ENCODE data around the gene ZC3H13. TPM values are rescaled to one million over a fixed set of nuclear protein-coding genes. Genes with fewer than 3 reads are reported as not detected.

The ZC3H13 gene
- total RNA-seq, 1 donor from 2014 or later = 48.4 TPM

DNA sequence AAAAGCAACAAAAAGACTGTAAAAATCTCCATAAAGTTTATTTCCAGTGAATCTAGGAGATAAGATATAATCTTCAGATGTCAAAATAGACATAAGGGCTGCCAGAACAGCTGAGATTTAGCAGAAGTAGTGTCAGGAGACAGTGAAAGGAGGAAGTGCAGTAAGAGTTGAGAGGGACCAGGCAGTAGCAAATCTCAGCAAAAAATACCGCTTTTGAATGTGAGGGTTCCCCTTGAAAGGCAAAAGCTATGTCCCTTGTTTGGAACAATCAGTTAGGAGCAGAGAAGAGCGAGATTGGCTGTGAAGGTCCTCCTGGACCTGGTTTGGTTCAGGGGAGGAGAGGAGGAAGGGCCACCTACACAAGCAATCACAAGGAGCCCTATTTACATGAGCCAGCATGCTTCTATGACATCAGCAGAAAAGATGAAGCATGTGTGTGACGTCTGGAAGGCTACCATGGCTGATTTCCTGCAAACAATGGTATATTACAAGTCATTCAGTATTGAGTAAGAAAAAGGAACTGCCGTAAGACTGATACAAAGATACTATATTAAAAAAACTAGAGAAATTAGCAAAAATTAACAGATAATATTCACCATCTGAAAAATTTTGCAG is 102.1 kb downstream of the ZC3H13 start:
- intact Hi-C loops (cut with DNase I) = no loop called here
- DNase-seq (ENCODE audit: low spot score) = no peak

DNA sequence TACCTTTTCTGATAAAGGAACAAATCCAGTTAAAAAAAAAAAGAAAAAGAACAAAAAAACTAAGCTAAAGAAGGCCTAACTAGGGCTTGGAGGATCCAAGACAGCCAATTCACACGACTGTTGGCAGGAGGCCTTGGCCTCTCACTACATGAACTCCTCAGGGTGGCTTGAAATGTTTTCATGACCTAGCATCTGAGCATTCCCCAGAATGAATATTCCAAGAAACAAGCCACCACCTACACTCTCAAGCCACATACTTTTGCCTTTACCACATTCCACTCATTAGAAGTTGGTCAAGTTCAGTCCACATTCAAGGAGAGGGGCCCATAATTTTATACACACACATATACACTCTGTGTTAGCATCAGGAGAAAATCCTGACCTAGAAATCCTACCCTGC is 103.4 kb downstream of the ZC3H13 start:
- DNase-seq (ENCODE audit: low spot score) = no peak
- intact Hi-C loops (cut with DNase I) = no loop called here

DNA sequence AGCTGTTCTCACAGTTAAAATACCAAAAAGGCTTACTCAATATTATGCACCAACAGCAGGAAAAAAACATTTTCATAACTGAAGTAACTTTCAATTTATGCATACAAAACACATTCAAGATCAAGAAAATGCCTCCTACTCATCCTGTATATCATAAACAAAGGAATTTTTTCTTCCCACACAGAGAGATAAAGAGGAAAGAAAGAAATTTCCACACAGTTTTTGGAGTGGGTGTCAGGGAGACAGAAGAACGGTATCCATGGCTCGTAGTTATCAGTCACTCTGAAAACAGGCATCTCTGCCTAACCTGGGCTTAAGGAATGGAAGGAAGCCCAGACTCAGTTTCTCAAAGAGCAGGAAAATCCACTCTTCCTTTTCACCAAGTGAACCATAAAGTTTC is 108.6 kb downstream of the ZC3H13 start:
- intact Hi-C loops (cut with DNase I) = no loop called here
- DNase-seq (ENCODE audit: low spot score) = no peak

DNA sequence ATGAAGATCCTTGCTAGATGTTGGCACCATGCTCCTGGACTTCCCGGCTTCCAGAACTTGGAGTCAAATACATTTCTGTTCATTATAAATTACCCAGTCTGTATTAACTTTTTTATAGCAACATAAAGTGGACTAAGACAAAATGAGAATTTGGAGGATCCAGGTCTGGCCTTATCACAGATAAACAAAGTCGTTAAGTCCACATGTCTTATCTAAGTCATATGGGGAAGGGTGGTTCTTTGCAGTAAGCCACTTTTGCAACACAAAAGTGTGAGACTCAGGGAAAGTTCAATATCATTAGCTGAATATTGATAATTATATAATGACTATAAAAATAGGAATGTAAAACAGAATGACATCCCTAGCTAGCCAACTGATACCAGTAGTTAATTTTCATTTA is 109.4 kb downstream of the ZC3H13 start:
- intact Hi-C loops (cut with DNase I) = no loop called here
- no peak for DNase-seq (ENCODE audit: low spot score)

DNA sequence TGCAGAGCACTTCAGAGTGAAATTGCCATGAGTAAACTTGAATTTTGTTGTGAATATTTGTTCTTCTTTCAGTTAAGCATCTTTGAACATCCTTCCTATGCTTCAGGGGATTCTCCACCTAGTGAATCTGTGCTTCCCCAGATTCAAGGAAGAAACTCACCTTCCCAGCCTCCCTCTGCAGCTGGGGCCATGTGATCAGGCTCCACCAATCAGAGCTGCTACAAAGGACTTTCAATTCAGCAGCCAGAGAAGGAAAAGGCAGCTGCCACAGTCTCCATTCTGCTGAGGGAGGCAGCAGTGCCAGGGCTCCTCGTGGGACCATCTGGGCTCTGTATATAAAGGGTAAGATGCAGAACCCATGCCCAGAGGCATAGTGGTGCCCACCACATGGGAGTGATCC is 111.3 kb downstream of the ZC3H13 start:
- intact Hi-C loops (cut with DNase I) = no loop called here
- no peak for DNase-seq (ENCODE audit: low spot score)

DNA sequence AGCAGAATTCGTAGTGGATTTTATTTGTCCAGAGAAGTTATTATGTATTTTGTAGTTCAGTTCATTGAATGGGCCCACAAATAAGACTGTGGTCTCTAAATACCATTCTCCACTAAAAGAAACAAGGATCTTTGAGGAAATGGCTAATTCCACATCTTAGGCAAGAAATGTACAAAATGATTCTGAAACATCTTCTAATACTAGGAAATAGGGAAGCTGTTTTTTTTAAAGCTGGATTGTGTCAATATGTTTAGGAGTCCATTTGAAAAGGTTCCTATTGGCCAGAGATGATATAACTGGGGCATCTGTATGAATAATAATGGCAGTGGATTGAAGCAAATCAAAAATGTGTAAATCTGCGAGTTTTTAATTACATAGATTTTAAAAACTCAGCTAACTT is 112.5 kb downstream of the ZC3H13 start:
- intact Hi-C loops (cut with DNase I) = no loop called here
- no peak for DNase-seq (ENCODE audit: low spot score)

DNA sequence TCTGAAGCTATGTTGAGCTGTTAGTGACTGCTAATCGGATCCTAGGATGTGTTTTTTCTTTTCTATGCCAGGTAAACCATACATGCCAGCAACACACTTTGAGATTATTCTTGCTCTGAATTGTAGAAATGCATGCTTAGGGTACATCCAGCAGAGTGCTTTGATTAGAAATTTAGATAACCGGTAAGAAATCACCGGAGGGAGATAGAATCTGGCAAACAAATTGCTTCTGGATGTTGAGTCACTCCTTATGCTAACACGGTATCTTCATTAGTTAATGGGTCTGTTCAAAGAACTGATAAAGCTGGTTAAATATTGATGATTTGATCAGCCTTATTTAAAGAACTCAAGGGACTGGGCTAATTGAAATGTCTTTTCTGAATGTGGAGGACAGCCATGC is 115.9 kb downstream of the ZC3H13 start:
- intact Hi-C loops (cut with DNase I) = no loop called here
- DNase-seq (ENCODE audit: low spot score) = no peak

DNA sequence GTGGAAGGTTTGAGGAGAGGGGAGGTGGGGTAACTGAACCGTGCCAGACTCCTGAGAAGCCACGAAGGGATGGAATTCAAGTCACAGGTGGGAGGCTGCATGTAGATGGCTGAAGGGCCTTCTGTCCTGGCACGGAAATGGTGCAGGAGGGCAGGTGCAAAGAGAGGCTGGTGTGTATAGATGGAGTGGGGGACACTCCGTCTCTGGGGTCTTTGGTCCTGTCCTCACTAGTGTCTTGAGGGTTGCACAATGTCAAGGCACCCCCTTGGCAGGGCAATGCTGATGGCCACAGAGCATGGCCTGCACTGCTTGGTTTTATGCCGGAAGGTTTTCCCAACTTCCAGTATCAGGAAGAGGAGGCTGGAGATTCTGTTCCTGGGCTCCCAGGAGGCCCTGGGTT is 118.3 kb downstream of the ZC3H13 start:
- intact Hi-C loops (cut with DNase I) = no loop called here

DNA sequence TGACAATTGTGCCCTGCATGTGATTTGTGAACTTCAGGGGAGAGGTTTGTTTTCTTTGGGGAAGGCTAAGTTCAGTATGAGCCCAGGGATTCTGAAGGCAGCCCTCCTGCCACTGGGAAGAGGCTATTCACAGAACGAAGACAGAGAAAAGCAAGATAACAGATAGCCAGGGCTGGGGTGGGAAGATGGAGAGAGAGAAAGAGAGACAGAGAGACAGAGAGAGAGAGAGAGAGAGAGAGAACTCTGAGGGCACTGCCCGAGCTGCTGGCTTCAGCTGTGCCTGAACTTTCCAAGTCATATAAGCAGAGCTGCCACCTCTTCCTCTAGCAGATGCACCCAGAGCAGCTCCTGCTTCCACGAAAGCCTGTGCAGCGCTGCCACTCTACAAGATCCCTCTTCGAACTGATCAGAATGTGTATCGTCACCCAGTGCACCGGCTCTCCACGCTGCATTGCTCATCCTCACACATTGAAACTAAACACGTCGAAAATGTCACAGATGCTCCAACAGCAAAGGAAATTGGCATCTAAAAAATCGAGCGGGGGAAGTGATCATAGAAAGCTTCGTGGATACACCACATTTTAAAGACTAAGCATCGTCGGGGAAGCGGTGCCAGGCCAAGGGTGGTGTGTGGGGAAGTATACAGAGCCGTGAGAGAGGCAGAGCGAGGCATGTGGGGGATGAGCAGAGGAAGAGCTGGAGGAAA is 119.2 kb downstream of the ZC3H13 start:
- no peak for DNase-seq (ENCODE audit: low spot score)
- intact Hi-C loops (cut with DNase I) = no loop called here

More for the DNA sequence above, 118.3 kb downstream of the ZC3H13 start:
- DNase-seq (ENCODE audit: low spot score) = no peak

DNA sequence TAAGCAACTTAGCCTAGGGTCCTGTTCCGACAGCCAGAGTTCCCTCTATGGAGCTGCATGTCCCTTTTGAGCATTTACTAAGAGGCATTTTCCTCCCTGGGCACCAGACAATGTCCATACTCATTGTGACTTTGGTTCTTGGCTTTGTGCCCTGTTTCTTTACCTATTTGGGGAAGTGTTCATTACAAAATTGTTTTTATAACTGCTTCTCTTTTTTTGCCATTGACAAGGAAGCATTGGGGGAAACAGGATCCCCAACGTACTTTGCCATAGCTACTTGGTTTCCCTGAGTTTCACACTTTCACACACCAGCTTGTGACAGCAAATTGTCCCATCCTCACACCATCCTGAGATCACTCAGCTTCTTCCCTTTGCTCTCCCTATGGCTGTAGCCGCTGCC is 119.9 kb downstream of the ZC3H13 start:
- no peak for DNase-seq (ENCODE audit: low spot score)
- intact Hi-C loops (cut with DNase I) = no loop called here

DNA sequence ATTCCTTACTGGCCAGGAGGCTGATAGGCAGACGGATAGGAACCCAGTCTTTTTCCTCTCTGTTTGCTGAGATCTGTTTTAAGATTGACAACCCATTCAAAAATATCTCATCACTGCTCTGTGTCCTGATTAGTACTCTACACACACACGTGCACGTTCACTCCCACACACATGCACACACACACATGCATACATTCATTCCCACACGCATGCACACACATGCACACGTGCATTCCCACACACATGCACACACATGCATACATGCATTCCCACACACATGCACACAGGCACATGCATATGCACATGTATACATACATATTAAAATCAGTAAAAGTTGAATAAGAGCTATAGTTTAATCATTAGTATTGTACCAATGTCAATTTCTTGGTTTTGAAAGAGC is 120.4 kb downstream of the ZC3H13 start:
- intact Hi-C loops (cut with DNase I) = no loop called here

DNA sequence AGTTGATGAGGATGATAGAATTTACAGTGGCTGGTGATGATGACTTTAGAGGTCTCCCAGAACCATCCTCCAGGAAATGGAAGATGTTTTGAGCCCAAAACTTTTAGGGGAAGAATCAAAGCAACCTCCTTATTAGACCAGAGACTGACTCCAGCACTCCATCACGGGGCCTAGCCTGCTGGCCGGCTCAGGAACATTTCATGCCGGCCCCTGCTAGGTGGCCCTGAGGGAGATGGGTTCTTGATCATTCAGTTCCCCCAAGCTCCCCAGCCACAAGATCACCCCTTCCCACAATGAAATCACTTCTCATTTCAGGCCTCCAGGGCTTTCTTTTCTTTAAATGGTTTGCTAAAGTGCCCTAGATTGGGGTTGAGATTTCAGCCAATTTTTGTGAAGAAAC is 121.3 kb downstream of the ZC3H13 start:
- intact Hi-C loops (cut with DNase I) = no loop called here
- no peak for DNase-seq (ENCODE audit: low spot score)

More for the DNA sequence above, 120.4 kb downstream of the ZC3H13 start:
- no peak for DNase-seq (ENCODE audit: low spot score)

DNA sequence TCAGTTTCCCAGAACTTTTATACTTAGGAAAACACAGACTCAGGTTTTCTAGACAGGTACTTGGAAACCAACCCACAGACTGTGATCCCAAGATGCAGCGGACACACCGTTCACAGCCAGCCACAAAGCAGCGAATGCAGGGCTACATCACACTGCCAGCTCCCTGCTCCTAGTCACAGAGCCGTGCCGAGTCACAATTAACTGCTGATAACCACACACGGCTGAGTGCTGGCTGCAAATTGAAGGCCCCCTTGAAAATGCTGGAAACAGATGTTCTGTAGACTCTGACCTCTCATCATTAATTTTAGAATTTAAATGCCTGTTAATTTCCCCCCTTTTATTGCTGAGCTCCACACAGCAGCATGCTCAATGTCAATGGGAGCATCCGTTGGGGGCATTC is 122.4 kb downstream of the ZC3H13 start:
- intact Hi-C loops (cut with DNase I) = no loop called here
- no peak for DNase-seq (ENCODE audit: low spot score)

DNA sequence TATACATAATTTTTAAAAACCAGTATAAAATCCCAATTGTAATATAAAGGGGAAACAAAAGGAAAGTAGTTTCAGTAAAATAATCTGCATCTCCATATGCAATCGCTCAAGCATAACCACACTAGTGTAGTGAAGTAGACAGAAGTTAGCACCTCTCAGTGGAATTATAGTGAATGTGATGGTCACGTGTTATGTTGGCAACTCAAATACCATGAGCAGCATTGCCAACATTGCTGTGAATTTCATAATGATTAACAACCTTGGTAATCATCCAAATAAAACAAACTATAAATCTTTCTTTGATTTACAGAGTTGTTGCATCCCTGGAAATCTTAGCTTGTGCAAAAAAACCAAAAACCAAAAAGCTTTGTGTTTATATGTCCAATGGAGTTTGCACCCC is 123.7 kb downstream of the ZC3H13 start:
- no peak for DNase-seq (ENCODE audit: low spot score)
- intact Hi-C loops (cut with DNase I) = no loop called here

DNA sequence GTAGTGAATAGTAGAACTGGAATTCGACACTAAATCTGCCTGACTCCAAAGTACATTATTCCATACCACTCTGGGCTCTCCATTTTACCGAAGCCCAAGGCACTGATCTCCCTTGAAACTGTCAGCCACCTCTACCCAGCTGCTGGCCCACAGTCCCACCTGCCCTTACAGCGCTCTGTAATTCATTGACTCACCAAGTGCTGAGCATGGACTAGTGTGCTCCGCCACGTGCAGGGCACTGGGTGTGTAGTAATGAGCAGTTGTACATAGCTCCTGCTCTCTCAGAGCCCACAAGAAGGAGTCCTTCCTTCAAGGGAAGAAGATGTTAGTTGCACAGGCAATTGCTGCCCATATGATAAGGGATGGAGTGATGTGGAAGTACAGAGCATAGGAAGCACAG is 124.4 kb downstream of the ZC3H13 start:
- intact Hi-C loops (cut with DNase I) = no loop called here
- no peak for DNase-seq (ENCODE audit: low spot score)

DNA sequence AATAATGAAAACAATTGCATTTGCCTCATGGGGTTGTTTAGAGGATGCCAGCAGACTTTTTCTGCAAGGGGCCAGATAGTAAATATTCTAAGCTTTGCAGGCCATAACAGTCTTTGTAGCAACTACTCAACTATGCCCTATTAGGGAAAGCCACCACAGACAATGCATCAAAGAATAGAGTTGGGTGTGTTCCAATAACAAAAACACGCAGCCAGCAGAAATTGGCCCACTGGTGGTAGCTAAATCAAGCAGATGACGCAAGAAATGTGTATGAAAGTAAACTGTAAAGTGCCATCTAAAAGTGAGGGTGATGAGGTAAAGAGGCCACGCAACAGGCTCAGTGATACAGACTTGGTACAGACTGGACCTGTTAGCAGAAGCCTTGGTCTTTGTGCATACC is 125.8 kb downstream of the ZC3H13 start:
- no peak for DNase-seq (ENCODE audit: low spot score)
- intact Hi-C loops (cut with DNase I) = no loop called here

DNA sequence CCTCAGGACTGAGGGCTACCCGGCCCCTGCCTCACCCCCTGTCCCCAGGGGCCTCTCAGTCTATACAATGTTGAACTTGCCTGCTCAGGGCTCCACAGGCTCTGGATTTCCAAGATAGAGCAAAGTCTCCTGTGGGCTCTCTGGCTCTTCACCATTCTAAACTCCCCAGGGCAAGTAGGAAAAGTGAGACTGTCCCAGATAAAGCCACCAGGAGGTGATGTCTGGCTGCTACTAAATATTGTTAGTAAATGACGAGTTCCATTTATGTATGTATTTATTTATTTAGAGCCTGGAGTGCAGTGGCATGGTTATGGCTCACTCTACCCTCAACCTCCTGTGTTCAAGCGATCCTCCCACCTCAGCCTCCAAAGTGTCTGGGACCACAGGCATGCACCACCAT is 127.4 kb downstream of the ZC3H13 start:
- DNase-seq (ENCODE audit: low spot score) = no peak

DNA sequence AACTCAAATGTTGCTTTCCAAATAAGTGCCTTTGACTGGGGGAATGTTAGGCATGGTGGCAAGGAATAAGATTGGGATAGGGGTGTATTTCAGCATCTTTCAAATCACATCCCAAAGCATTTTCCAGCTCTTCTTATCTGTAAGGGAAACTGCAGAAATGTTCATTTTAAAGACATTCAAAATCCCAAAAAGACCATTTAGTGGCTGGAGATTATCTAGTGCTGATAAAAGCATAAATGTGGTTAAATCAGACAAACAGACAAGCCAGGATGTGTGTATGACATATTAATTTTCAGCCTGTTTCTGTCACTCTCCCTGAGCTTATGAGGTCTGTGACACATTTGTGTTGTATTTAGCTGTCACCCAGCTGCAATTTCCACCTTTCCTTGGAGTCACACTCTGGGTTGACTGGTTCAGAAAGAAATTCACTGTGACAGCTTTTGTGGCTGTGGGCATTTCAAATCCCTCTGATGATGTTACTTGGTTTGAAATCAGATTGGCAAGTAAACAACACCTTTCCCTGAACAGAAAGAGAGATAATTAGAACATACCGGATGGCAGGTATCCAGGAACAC is 131.3 kb downstream of the ZC3H13 start:
- intact Hi-C loops (cut with DNase I) = no loop called here
- DNase-seq (ENCODE audit: low spot score) = no peak

More for the DNA sequence above, 127.4 kb downstream of the ZC3H13 start:
- intact Hi-C loops (cut with DNase I) = no loop called here

DNA sequence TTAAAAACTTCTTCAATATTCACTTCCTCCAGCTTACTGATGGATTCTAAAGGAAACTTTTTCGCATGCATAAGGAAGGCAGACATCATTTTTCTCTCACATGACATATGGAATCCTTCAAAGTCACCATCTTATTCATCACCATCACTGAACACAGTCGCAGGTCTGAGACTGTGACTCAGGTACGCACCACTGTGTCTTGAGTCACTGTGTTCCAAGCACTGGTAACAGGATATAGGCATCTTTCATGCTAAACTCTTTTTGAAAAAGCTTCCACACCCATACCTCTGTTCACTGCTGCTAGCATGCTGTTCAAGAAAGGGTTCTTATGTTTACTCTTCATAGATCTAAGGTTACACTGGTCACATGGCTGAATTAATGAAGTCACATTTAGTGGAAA is 133.9 kb downstream of the ZC3H13 start:
- DNase-seq (ENCODE audit: low spot score) = no peak
- intact Hi-C loops (cut with DNase I) = no loop called here

DNA sequence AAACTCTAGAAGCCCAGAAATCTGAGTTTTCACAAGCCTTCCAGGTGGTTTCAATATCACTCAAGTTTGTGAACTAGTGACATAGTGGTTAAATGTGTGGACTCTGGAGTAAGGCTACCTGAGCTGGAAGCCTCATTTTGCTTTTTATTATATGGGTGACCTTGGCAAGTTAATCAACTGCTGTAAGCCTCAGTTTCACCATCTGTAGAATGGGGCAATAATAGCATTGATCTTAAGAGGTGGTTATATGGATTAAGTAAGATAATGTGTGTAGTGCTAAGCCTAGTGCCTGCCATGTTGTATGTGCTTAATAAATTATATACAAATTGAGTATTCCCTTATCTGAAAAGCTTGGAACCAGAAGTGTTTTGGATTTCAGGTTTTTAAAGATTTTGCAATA is 135.5 kb downstream of the ZC3H13 start:
- intact Hi-C loops (cut with DNase I) = no loop called here
- DNase-seq (ENCODE audit: low spot score) = no peak

DNA sequence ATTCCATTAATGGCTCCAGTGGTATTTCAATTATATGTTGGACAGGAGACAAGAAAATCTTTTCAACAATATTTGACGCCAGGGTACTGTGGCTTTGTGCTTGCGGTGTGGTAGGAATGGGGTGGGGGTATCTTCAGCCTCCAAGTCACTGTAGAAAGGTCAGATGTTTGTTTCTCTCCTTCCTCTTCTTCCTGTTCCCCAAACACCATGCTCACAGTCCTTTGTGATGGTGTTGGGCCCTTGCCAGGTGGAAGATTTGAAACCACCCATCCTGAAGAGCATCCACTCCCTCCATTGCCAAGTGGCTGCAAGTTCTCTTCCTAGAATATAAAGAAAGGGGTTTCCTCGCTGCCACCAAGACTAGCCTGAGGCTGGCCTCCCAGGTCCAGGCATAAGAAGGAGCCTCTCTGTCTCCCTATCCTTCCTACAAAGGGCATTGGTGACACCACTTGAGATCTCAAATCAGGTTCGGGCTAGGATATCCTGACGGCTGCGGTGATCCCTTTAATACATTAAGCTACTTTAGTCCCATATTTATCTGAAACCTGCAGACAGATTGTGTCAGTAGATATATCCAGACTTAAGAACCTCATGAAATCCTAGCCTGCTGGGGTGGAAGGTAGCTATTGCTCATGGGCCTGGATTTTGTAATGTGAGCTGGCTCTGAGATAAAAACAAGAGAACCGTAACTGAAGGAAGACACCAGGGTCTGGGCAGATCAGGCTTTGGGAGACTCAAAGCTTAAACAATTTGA is 136.7 kb downstream of the ZC3H13 start:
- intact Hi-C loops (cut with DNase I) = no loop called here
- no peak for DNase-seq (ENCODE audit: low spot score)
